Stimulated activated naive B cell treated with anti-CD40 and anti-IgM and Interleukin-4, amounts not matched to agents 10 μg/mL and 1 μg/mL and 100 μg/mL, for 72 hours (primary cell): ENCODE measurements around the gene SPACA6.
A peak's percentile ranks its signal among the peaks of the same experiment; 100 is the strongest.

ENCODE experiments used
- ATAC-seq, 2 donors: fragments of 150-1000 bp; cut with Tn5 transposase; replicated peaks; 2 replicates each; pipeline ENCODE4 v1.10.0; 2021; ENCODE audit warnings: moderate library complexity in 1 of 2
- DNase-seq: peaks from one replicate; pipeline ENCODE4 v3.0.0; 2021
- H3K27ac Mint-ChIP-seq: one replicate; pipeline ENCODE4 v1.8.0; 2022; ENCODE audit warnings: mild to moderate bottlenecking, mixed read lengths
- H3K27me3 Mint-ChIP-seq, 2 donors: one replicate each; pipeline ENCODE4 v1.8.0; 2022; ENCODE audit warnings: mixed read lengths in 2 of 2
- H3K36me3 Mint-ChIP-seq, 2 donors: one replicate each; pipeline ENCODE4 v1.8.0; 2022; ENCODE audit warnings: mixed read lengths in 2 of 2, mild to moderate bottlenecking in 1 of 2
- H3K4me1 Mint-ChIP-seq, 2 donors: one replicate each; pipeline ENCODE4 v1.8.0; 2022; ENCODE audit warnings: mixed read lengths in 2 of 2, mild to moderate bottlenecking in 1 of 2
- H3K4me3 Mint-ChIP-seq, 2 donors: one replicate each; pipeline ENCODE4 v1.8.0; 2022; ENCODE audit warnings: mild to moderate bottlenecking in 2 of 2, mixed read lengths in 2 of 2, moderate library complexity in 1 of 2
- H3K9me3 Mint-ChIP-seq, 2 donors: one replicate each; pipeline ENCODE4 v1.8.0; 2022; ENCODE audit warnings: mixed read lengths in 2 of 2, mild to moderate bottlenecking in 1 of 2

The SPACA6 gene

GRCh38 chr19:51706296-51706695, 13.2 kb downstream of the SPACA6 start:
- DNase-seq: no peak
- peaks cover 18 to 21% of the 10 kb centered on the region in 2 donors for H3K27me3 Mint-ChIP-seq
- peak overlapping the region; percentile 42 for H3K27ac Mint-ChIP-seq
- no peak for ATAC-seq
- H3K36me3 Mint-ChIP-seq: peaks cover 16 to 27% of the 10 kb centered on the region in 2 donors
- peak overlapping the region; percentile 40 to 62 for H3K4me3 Mint-ChIP-seq
- peaks cover 0 to 4% of the 10 kb centered on the region in 2 donors for H3K9me3 Mint-ChIP-seq
- H3K4me1 Mint-ChIP-seq: peaks cover 32 to 56% of the 10 kb centered on the region in 2 donors

GRCh38 chr19:51706885-51707284, 13.8 kb downstream of the SPACA6 start:
- Mint-ChIP-seq H3K9me3 (peaks cover 0 to 4% of the 10 kb centered on the region in 2 donors), H3K27me3 (peaks cover 14 to 15% of the 10 kb centered on the region in 2 donors), H3K36me3 (peaks cover 16 to 27% of the 10 kb centered on the region in 2 donors), H3K27ac (no peak overlapping the region), H3K4me3 (no peak overlapping the region), H3K4me1 (peaks cover 35 to 61% of the 10 kb centered on the region in 2 donors)
- ATAC-seq (no peak), DNase-seq (no peak)

- H3K36me3 Mint-ChIP-seq: peaks cover 16 to 27% of the 10 kb centered on the region in 2 donors
- no peak for ATAC-seq
- H3K9me3 Mint-ChIP-seq: peaks cover 0 to 4% of the 10 kb centered on the region in 2 donors
- no peak for DNase-seq
- no peaks in the 10 kb centered on the region for H3K27me3 Mint-ChIP-seq
- H3K4me1 Mint-ChIP-seq: peaks cover 25 to 43% of the 10 kb centered on the region in 2 donors
- H3K4me3 Mint-ChIP-seq: no peak overlapping the region
- H3K27ac Mint-ChIP-seq: no peak overlapping the region
Observed at GRCh38 chr19:51708811-51709210, 15.7 kb downstream of the SPACA6 start.

- Mint-ChIP-seq H3K27ac (no peak overlapping the region), H3K4me3 (no peak overlapping the region), H3K36me3 (peaks cover 16 to 27% of the 10 kb centered on the region in 2 donors), H3K4me1 (peaks cover 25 to 39% of the 10 kb centered on the region in 2 donors), H3K9me3 (peaks cover 0 to 4% of the 10 kb centered on the region in 2 donors), H3K27me3 (no peaks in the 10 kb centered on the region)
- DNase-seq: no peak
- no peak for ATAC-seq
Observed at GRCh38 chr19:51709575-51709974, 16.4 kb downstream of the SPACA6 start.

- Mint-ChIP-seq H3K4me3 (no peak overlapping the region), H3K9me3 (peaks cover 2 to 6% of the 10 kb centered on the region in 2 donors), H3K36me3 (peaks cover 14 to 26% of the 10 kb centered on the region in 2 donors), H3K4me1 (peaks cover 21 to 33% of the 10 kb centered on the region in 2 donors), H3K27me3 (no peaks in the 10 kb centered on the region), H3K27ac (no peak overlapping the region)
- DNase-seq (no peak), ATAC-seq (no peak)
Observed at GRCh38 chr19:51710163-51710562, 17.0 kb downstream of the SPACA6 start.

- Mint-ChIP-seq H3K4me3 (no peak overlapping the region), H3K27ac (no peak overlapping the region), H3K4me1 (peaks cover 13 to 19% of the 10 kb centered on the region in 2 donors), H3K9me3 (peaks cover 8 to 10% of the 10 kb centered on the region in 2 donors), H3K36me3 (peaks cover 3 to 13% of the 10 kb centered on the region in 2 donors), H3K27me3 (peaks cover 4 to 9% of the 10 kb centered on the region in 2 donors)
- no peak for DNase-seq
- ATAC-seq: no peak
Observed at GRCh38 chr19:51711702-51712101, 18.6 kb downstream of the SPACA6 start.

GRCh38 chr19:51712461-51713081, 19.4 kb downstream of the SPACA6 start:
- Mint-ChIP-seq H3K4me3 (no peak overlapping the region), H3K36me3 (peaks cover under 1 to 5% of the 10 kb centered on the region in 2 donors), H3K27ac (no peak overlapping the region), H3K4me1 (peaks cover 13 to 19% of the 10 kb centered on the region in 2 donors), H3K27me3 (peaks cover 8 to 12% of the 10 kb centered on the region in 2 donors), H3K9me3 (peaks cover 8 to 10% of the 10 kb centered on the region in 2 donors)
- DNase-seq: no peak
- ATAC-seq: peak; percentile 31 to 55

- ATAC-seq (no peak), DNase-seq (no peak)
- H3K4me1 Mint-ChIP-seq: peaks cover 13 to 19% of the 10 kb centered on the region in 2 donors
- peaks cover 16 to 18% of the 10 kb centered on the region in 2 donors for H3K27me3 Mint-ChIP-seq
- H3K4me3 Mint-ChIP-seq: no peak overlapping the region
- no peaks in the 10 kb centered on the region for H3K36me3 Mint-ChIP-seq
- H3K9me3 Mint-ChIP-seq: peaks cover 8 to 10% of the 10 kb centered on the region in 2 donors
- no peak overlapping the region for H3K27ac Mint-ChIP-seq
Observed at GRCh38 chr19:51713319-51714285, 20.5 kb downstream of the SPACA6 start.

- peaks cover 8 to 10% of the 10 kb centered on the region in 2 donors for H3K9me3 Mint-ChIP-seq
- ATAC-seq (no peak), DNase-seq (no peak)
- peaks cover 14 to 19% of the 10 kb centered on the region in 2 donors for H3K4me1 Mint-ChIP-seq
- H3K27ac Mint-ChIP-seq: no peak overlapping the region
- H3K4me3 Mint-ChIP-seq: no peak overlapping the region
- H3K27me3 Mint-ChIP-seq: peaks cover 24 to 28% of the 10 kb centered on the region in 2 donors
- no peaks in the 10 kb centered on the region for H3K36me3 Mint-ChIP-seq
Observed at GRCh38 chr19:51714848-51715247, 21.7 kb downstream of the SPACA6 start.

- ATAC-seq (no peak), DNase-seq (no peak)
- H3K4me1 Mint-ChIP-seq: peaks cover 8 to 11% of the 10 kb centered on the region in 2 donors
- peaks cover 27 to 36% of the 10 kb centered on the region in 2 donors for H3K27me3 Mint-ChIP-seq
- H3K4me3 Mint-ChIP-seq: no peak overlapping the region
- peaks cover 6 to 8% of the 10 kb centered on the region in 2 donors for H3K9me3 Mint-ChIP-seq
- H3K27ac Mint-ChIP-seq: no peak overlapping the region
- no peaks in the 10 kb centered on the region for H3K36me3 Mint-ChIP-seq
Observed at GRCh38 chr19:51715850-51716249, 22.7 kb downstream of the SPACA6 start.

GRCh38 chr19:51716925-51717324, 23.8 kb downstream of the SPACA6 start:
- DNase-seq: no peak
- Mint-ChIP-seq H3K4me1 (peaks cover 0 to 1% of the 10 kb centered on the region in 2 donors), H3K4me3 (no peak overlapping the region), H3K27me3 (peaks cover 27 to 38% of the 10 kb centered on the region in 2 donors), H3K27ac (no peak overlapping the region), H3K36me3 (no peaks in the 10 kb centered on the region), H3K9me3 (peaks cover 6 to 8% of the 10 kb centered on the region in 2 donors)
- ATAC-seq: no peak

- DNase-seq (no peak), ATAC-seq (no peak)
- peaks cover 4% of the 10 kb centered on the region in 2 donors for H3K4me1 Mint-ChIP-seq
- no peaks in the 10 kb centered on the region for H3K36me3 Mint-ChIP-seq
- H3K4me3 Mint-ChIP-seq: no peak overlapping the region
- peaks cover 8 to 9% of the 10 kb centered on the region in 2 donors for H3K9me3 Mint-ChIP-seq
- H3K27me3 Mint-ChIP-seq: peaks cover 41 to 54% of the 10 kb centered on the region in 2 donors
- H3K27ac Mint-ChIP-seq: no peak overlapping the region
Observed at GRCh38 chr19:51719251-51719988, 26.3 kb downstream of the SPACA6 start.

GRCh38 chr19:51721905-51722304, 28.8 kb downstream of the SPACA6 start:
- H3K27ac Mint-ChIP-seq: no peak overlapping the region
- no peak overlapping the region for H3K4me3 Mint-ChIP-seq
- peaks cover 44 to 72% of the 10 kb centered on the region in 2 donors for H3K27me3 Mint-ChIP-seq
- DNase-seq (no peak), ATAC-seq (no peak)
- peaks cover 0 to 4% of the 10 kb centered on the region in 2 donors for H3K9me3 Mint-ChIP-seq
- peaks cover 4% of the 10 kb centered on the region in 2 donors for H3K4me1 Mint-ChIP-seq
- H3K36me3 Mint-ChIP-seq: no peaks in the 10 kb centered on the region

GRCh38 chr19:51722492-51722891, 29.4 kb downstream of the SPACA6 start:
- DNase-seq: no peak
- no peak for ATAC-seq
- H3K4me3 Mint-ChIP-seq: no peak overlapping the region
- no peak overlapping the region for H3K27ac Mint-ChIP-seq
- peaks cover 4% of the 10 kb centered on the region in 2 donors for H3K4me1 Mint-ChIP-seq
- H3K9me3 Mint-ChIP-seq: peaks cover 0 to 4% of the 10 kb centered on the region in 2 donors
- no peaks in the 10 kb centered on the region for H3K36me3 Mint-ChIP-seq
- H3K27me3 Mint-ChIP-seq: peaks cover 49 to 76% of the 10 kb centered on the region in 2 donors
